ENCODE results near the gene GLB1L2.
A peak's percentile ranks its signal among the peaks of the same experiment; 100 is the strongest.

GLB1L2 gene

GRCh38 chr11:134369656-134370525, 38.1 kb downstream of the GLB1L2 start:
- no peak for DNase-seq (ENCODE audit: low spot score)

GRCh38 chr11:134370526-134371435, 39.0 kb downstream of the GLB1L2 start:
- DNase-seq (ENCODE audit: low spot score): no peak

GRCh38 chr11:134371436-134372185, 39.8 kb downstream of the GLB1L2 start:
- no peak for DNase-seq (ENCODE audit: low spot score)

- no peak for DNase-seq (ENCODE audit: low spot score)
Observed at GRCh38 chr11:134372536-134372935, 40.7 kb downstream of the GLB1L2 start.

- no peak for DNase-seq (ENCODE audit: low spot score)
Observed at GRCh38 chr11:134372961-134373360, 41.2 kb downstream of the GLB1L2 start.

- no peak for DNase-seq (ENCODE audit: low spot score)
Observed at GRCh38 chr11:134373591-134374052, 41.8 kb downstream of the GLB1L2 start.

- no peak for DNase-seq (ENCODE audit: low spot score)
Observed at GRCh38 chr11:134374171-134374570, 42.4 kb downstream of the GLB1L2 start.

GRCh38 chr11:134374891-134375550, 43.2 kb downstream of the GLB1L2 start:
- DNase-seq (ENCODE audit: low spot score): no peak

- no peak for DNase-seq (ENCODE audit: low spot score)
Observed at GRCh38 chr11:134376150-134376921, 44.5 kb downstream of the GLB1L2 start.

GRCh38 chr11:134377876-134378275, 46.1 kb downstream of the GLB1L2 start:
- DNase-seq (ENCODE audit: low spot score): no peak

GRCh38 chr11:134379241-134379640, 47.5 kb downstream of the GLB1L2 start:
- no peak for DNase-seq (ENCODE audit: low spot score)

- no peak for DNase-seq (ENCODE audit: low spot score)
Observed at GRCh38 chr11:134380229-134380628, 48.4 kb downstream of the GLB1L2 start.

- no peak for DNase-seq (ENCODE audit: low spot score)
Observed at GRCh38 chr11:134380785-134381184, 49.0 kb downstream of the GLB1L2 start.

GRCh38 chr11:134382257-134382656, 50.5 kb downstream of the GLB1L2 start:
- DNase-seq (ENCODE audit: low spot score): no peak

- DNase-seq (ENCODE audit: low spot score): no peak
Observed at GRCh38 chr11:134382830-134383229, 51.0 kb downstream of the GLB1L2 start.

GRCh38 chr11:134383576-134384221, 51.9 kb downstream of the GLB1L2 start:
- DNase-seq (ENCODE audit: low spot score): no peak

- no peak for DNase-seq (ENCODE audit: low spot score)
Observed at GRCh38 chr11:134384406-134384805, 52.6 kb downstream of the GLB1L2 start.

- no peak for DNase-seq (ENCODE audit: low spot score)
Observed at GRCh38 chr11:134385171-134385570, 53.4 kb downstream of the GLB1L2 start.

GRCh38 chr11:134385774-134386565, 54.2 kb downstream of the GLB1L2 start:
- DNase-seq (ENCODE audit: low spot score): peak; percentile 86
